Endothelial cell of umbilical vein (primary cell): ENCODE data around the gene PLA2G4E. TPM values are rescaled to one million over a fixed set of nuclear protein-coding genes. Genes with fewer than 3 reads are reported as not detected.

Experiments
- BruUV-seq: library from RNA; stranded (reverse); fragments of 400-500 nt; replicated peaks from 2 replicates; lab custom pipeline; 2021; lab: Mats Ljungman, UMichigan
- CTCF ChIA-PET: fragments of 300-600, 350-600 bp; sonication (Branson Sonifier 250); formaldehyde crosslinking; loops from one replicate; lab custom pipeline; 2021; ENCODE audit warnings: antibody characterized with exemption, inconsistent platforms; lab: Charles Lee
- POLR2A ChIA-PET: fragments of 300-600, 350-600 bp; sonication (Branson Sonifier 250); formaldehyde crosslinking; loops from one replicate; lab custom pipeline; 2021; ENCODE audit warnings: antibody characterized with exemption, inconsistent platforms; lab: Charles Lee
- DNase-seq: peaks from one replicate; pipeline ENCODE4 v3.0.0-alpha.2; 2011; ENCODE audit warnings: low read depth, low spot score
- FAIRE-seq: peaks from 2 replicates; lab custom pipeline; 2011; peaks lifted over from hg19 to GRCh38; lab: Jason Lieb, UNC
- H2AFZ ChIP-seq: 2 replicates; pipeline ENCODE4 v1.6.0; 2012; ENCODE audit warnings: low read depth, low read length, control low read depth, inconsistent platforms
- H3K27ac ChIP-seq: 2 replicates; pipeline ENCODE4 v1.5.1; 2011; ENCODE audit warnings: low read depth, mild to moderate bottlenecking, control low read depth, low read length, moderate library complexity; ENCODE audit not compliant: insufficient read depth
- H3K27me3 ChIP-seq, 2 experiments: 2 replicates each; pipeline versions ENCODE4 v1.6.0 to v1.6.1; 2011; ENCODE audit warnings: low read length in 2 of 2, mixed read lengths in 1 of 2; ENCODE audit not compliant: control insufficient read depth in 2 of 2, insufficient read depth in 2 of 2
- H3K36me3 ChIP-seq, 2 experiments: 2 replicates in 1 of 2; 3 replicates in 1 of 2; pipeline ENCODE4 v1.5.1; 2011; ENCODE audit warnings: low read length in 2 of 2, mild to moderate bottlenecking in 1 of 2, moderate library complexity in 1 of 2; ENCODE audit not compliant: control insufficient read depth in 2 of 2, insufficient read depth in 2 of 2; ENCODE audit errors: extremely low read depth in 1 of 2
- H3K4me1 ChIP-seq: 3 replicates; pipeline ENCODE4 v1.5.1; 2011; ENCODE audit warnings: mild to moderate bottlenecking, low read length; ENCODE audit not compliant: control insufficient read depth, insufficient read depth; ENCODE audit errors: extremely low read depth
- H3K4me2 ChIP-seq: 2 replicates; pipeline ENCODE4 v1.6.1; 2011; ENCODE audit warnings: low read length, control low read depth, mixed read lengths; ENCODE audit not compliant: insufficient read depth
- H3K4me3 ChIP-seq, 3 experiments: fragments of 200-600 bp in 1 of 3; sonication (generic), shearing (Covaris generic) in 1 of 3; replicated peaks in 1 of 3; 2 replicates each; pipeline ENCODE4 v1.5.1; 2011 to 2016; ENCODE audit warnings: control low read depth in 3 of 3, low read length in 3 of 3, mild to moderate bottlenecking in 2 of 3, inconsistent platforms in 1 of 3, low read depth in 1 of 3, moderate library complexity in 1 of 3; ENCODE audit not compliant: insufficient read depth in 1 of 3
- H3K79me2 ChIP-seq: 2 replicates; pipeline ENCODE4 v1.6.0; 2012; ENCODE audit warnings: low read length, inconsistent platforms; ENCODE audit not compliant: control insufficient read depth, insufficient read depth
- H3K9ac ChIP-seq: replicated peaks from 2 replicates; pipeline ENCODE3; 2011; ENCODE audit warnings: low read length, control low read depth; ENCODE audit not compliant: insufficient read depth; ENCODE audit errors: extremely low read depth
- H3K9me1 ChIP-seq: replicated peaks from 3 replicates; pipeline ENCODE4 v1.6.0; 2011; ENCODE audit warnings: mild to moderate bottlenecking, low read length; ENCODE audit not compliant: control insufficient read depth, insufficient read depth; ENCODE audit errors: extremely low read depth
- H3K9me3 ChIP-seq: replicated peaks from 2 replicates; pipeline ENCODE4 v1.5.1; 2012; ENCODE audit warnings: low read length, inconsistent platforms; ENCODE audit not compliant: control insufficient read depth, insufficient read depth
- H4K20me1 ChIP-seq: replicated peaks from 2 replicates; pipeline ENCODE3; 2011; ENCODE audit warnings: mild to moderate bottlenecking, low read length; ENCODE audit not compliant: control insufficient read depth, insufficient read depth; ENCODE audit errors: extremely low read depth
- CTCF ChIP-seq, 2 donors: IDR thresholded peaks; 1 replicate in 1 of 2; 2 replicates in 1 of 2; pipeline ENCODE4 v1.5.1; 2011; ENCODE audit warnings: low read length in 2 of 2, mild to moderate bottlenecking in 2 of 2, moderate library complexity in 2 of 2, control low read depth in 1 of 2, inconsistent platforms in 1 of 2, low read depth in 1 of 2; ENCODE audit not compliant: insufficient read depth in 1 of 2; ENCODE audit errors: extremely low read depth in 1 of 2
- EZH2 ChIP-seq: IDR thresholded peaks from 2 replicates; pipeline ENCODE4 v1.6.1; 2012; ENCODE audit warnings: borderline replicate concordance, low read depth, mild to moderate bottlenecking, moderate library complexity, low read length, inconsistent platforms; ENCODE audit not compliant: severe bottlenecking
- FOS ChIP-seq: IDR thresholded peaks from 2 replicates; pipeline ENCODE4 v1.6.1; 2011; ENCODE audit warnings: mild to moderate bottlenecking, low read length, moderate library complexity, borderline replicate concordance; ENCODE audit not compliant: insufficient read depth
- GATA2 ChIP-seq: IDR thresholded peaks from 2 replicates; pipeline ENCODE4 v1.7.0; 2011; ENCODE audit warnings: low read depth, mild to moderate bottlenecking, moderate library complexity, mixed read lengths, low read length; ENCODE audit not compliant: insufficient read length, insufficient read depth
- JUN ChIP-seq: IDR thresholded peaks from 2 replicates; pipeline ENCODE4 v1.6.1; 2011; ENCODE audit warnings: borderline replicate concordance, low read depth; ENCODE audit not compliant: insufficient read length, insufficient read depth
- MYC ChIP-seq: IDR thresholded peaks from one replicate; pipeline ENCODE4 v1.6.1; 2011; ENCODE audit warnings: mild to moderate bottlenecking, low read depth, low read length
- POLR2A ChIP-seq: IDR thresholded peaks from 2 replicates; pipeline ENCODE4 v1.6.1; 2012; ENCODE audit warnings: low read depth, mild to moderate bottlenecking, control low read depth, low read length
- POLR2AphosphoS5 ChIP-seq: IDR thresholded peaks from 2 replicates; pipeline ENCODE4 v1.6.1; 2012; ENCODE audit warnings: low read depth, mild to moderate bottlenecking, control low read depth, low read length, moderate library complexity; ENCODE audit not compliant: insufficient read depth
- dilution Hi-C: fragments of 300-500 bp; cut with MboI; formaldehyde crosslinking; loops from one replicate; pipeline ENCODE4 v1.15.0; 2019; ENCODE audit warnings: low sequenced_read_pairs; ENCODE audit not compliant: extremely low pct_ligation_motif_present
- intact Hi-C: fragments of 100-400 bp; cut with micrococcal nuclease; formaldehyde crosslinking; loops from one replicate; pipeline ENCODE4 v1.10.0; 2022
- polyA plus RNA-seq, 4 experiments: library from polyadenylated mRNA; depleted of rRNA in 3 of 4; stranded (reverse) in 3 of 4; unstranded in 1 of 4; fragments of >200 nt; gene quantifications; 2 replicates each; pipeline versions ENCODE4 v1.2.1 to v1.2.3, GENCODE V29; 2011 to 2012; ENCODE audit warnings: missing spikeins in 1 of 4
- total RNA-seq: library from RNA; stranded (reverse); gene quantifications from 2 replicates; pipeline ENCODE4 v1.2.3, GENCODE V29; 2021
- TF ChIP-seq, protein P1 (sequence below): IDR thresholded peaks from 2 replicates; pipeline ENCODE4 v1.6.1; 2011; ENCODE audit not compliant: insufficient read depth, insufficient read length

The PLA2G4E gene
- total and polyA plus RNA-seq, 2 donors (not counting 3 experiments of a cell fraction or from before 2014, with no cell fraction given), result not detected

DNA sequence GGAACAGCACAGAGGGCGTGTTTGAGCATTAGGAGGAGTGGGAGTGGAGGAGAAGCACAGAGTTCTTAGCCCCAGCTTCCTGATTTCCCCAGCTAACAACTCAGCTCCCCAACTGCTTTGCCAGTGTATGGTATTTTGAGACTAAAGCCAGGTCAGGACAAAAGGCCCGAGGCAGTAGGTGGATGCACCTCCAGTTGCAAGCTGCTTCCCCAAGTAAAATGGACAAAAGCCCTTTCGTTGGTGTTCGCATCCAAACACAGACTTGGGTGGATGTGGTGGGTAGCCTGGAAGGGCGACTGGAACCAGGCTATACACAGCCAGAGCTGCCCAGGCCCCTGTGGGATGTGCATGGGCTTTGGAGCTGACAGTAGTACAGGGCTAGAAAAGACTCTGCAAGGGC lies 36.2 kb downstream of the PLA2G4E start:
- Histone ChIP-seq H3K9ac (no peak overlapping the region), H3K79me2 (no peaks in the 10 kb centered on the region), H3K4me1 (no peaks in the 10 kb centered on the region), H3K9me1 (no peaks in the 10 kb centered on the region), H2AFZ (no peak overlapping the region), H3K27ac (no peak overlapping the region), H3K4me3 (no peak overlapping the region), H3K36me3 (no peaks in the 10 kb centered on the region), H3K27me3 (no peaks in the 10 kb centered on the region), H3K9me3 (no peaks in the 10 kb centered on the region), H4K20me1 (no peaks in the 10 kb centered on the region), H3K4me2 (no peak overlapping the region)
- TF ChIP-seq EZH2 (no peak), GATA2 (no peak), MYC (no peak), POLR2AphosphoS5 (no peak), POLR2A (no peak), CTCF (IDR thresholded peaks at IDR 0.05; ENCODE audit: extremely low read depth in 1 of 2, insufficient read depth in 1 of 2, low read depth in 1 of 2, low read length in 2 of 2) (no peak), FOS (no peak), JUN (no peak)
- TF ChIP-seq, protein P1, sequence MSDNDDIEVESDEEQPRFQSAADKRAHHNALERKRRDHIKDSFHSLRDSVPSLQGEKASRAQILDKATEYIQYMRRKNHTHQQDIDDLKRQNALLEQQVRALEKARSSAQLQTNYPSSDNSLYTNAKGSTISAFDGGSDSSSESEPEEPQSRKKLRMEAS, result no peak
- ChIA-PET POLR2A (interaction anchor here (1.1 kb wide), 1 partner anchor 27 kb away, joined by 3 read pairs; no protein-coding TSS in a partner anchor), CTCF (interaction anchor here (0.7 to 2.9 kb wide), 4 partner anchors 9 to 75 kb away, joined by 3 to 8 read pairs (median 3); partner anchors contain the start of gene EHD4)
- FAIRE-seq, result no peak
- intact Hi-C loops (no loop called here), dilution Hi-C loops (no loop called here)
- no TSS peak for BruUV-seq
- DNase-seq, result no peak
